Cardiac muscle cell (in vitro differentiated cells and primary cell): Measurements from ENCODE around the gene PDE10A. TPM values are rescaled to one million over a fixed set of nuclear protein-coding genes. Genes with fewer than 3 reads are reported as not detected.

Source experiments
- DNase-seq, 2 donors: peaks; one replicate each; pipeline versions ENCODE4 v3.0.0 to v3.0.0-alpha.2; 2010 to 2017; ENCODE audit warnings: low read depth in 1 of 2, low spot score in 1 of 2
- H3K27ac ChIP-seq: fragments of 200-600 bp; sonication (generic); 2 replicates; pipeline ENCODE4 v1.5.1; 2016
- H3K27me3 ChIP-seq: fragments of 200-600 bp; sonication (generic); 2 replicates; pipeline ENCODE4 v1.6.0; 2016; ENCODE audit warnings: control low read depth
- H3K36me3 ChIP-seq: fragments of 200-600 bp; sonication (generic); 2 replicates; pipeline ENCODE4 v1.5.1; 2016; ENCODE audit warnings: control low read depth
- H3K4me1 ChIP-seq: fragments of 200-600 bp; sonication (generic); 2 replicates; pipeline ENCODE4 v1.8.1; 2017; ENCODE audit warnings: low read depth, mild to moderate bottlenecking, mixed run types
- H3K4me3 ChIP-seq: fragments of 200-600 bp; sonication (generic); 2 replicates; pipeline ENCODE4 v1.5.1; 2016; ENCODE audit warnings: mild to moderate bottlenecking
- H3K9me3 ChIP-seq: fragments of 200-600 bp; sonication (generic); 2 replicates; pipeline ENCODE4 v1.5.1; 2017; ENCODE audit warnings: low read depth, mild to moderate bottlenecking, control low read depth
- CTCF ChIP-seq: IDR thresholded peaks from 2 replicates; pipeline ENCODE4 v1.5.1; 2012; ENCODE audit warnings: low read depth, mild to moderate bottlenecking, low read length
- polyA plus RNA-seq: library from polyadenylated mRNA; unstranded; fragments of >200 nt; fragmentation: Nextera tagmentation; extraction: Ambion mirVana; gene quantifications from 2 replicates; pipeline ENCODE4 v1.2.1, GENCODE V29; 2016
- total RNA-seq: library from RNA; depleted of rRNA; stranded (reverse); fragments of >200 nt; gene quantifications from 2 replicates; pipeline ENCODE4 v1.2.3, GENCODE V29; 2016

Gene PDE10A
- 3.0 and 5.4 TPM in 2 replicates for total RNA-seq
- polyA plus RNA-seq: 0.82 and 1.5 TPM in 2 replicates

- DNase-seq: peak; percentile 72 to 91
- H3K4me3 ChIP-seq: peak within 1 kb of the TSS; percentile 70
- peaks cover 93% of the 10 kb centered on the region for H3K27me3 ChIP-seq
- H3K36me3 ChIP-seq: no peaks in the 10 kb centered on the region
- TF ChIP-seq CTCF: no peak
- H3K27ac ChIP-seq: no peak within 1 kb of the TSS
- peaks cover 7% of the 10 kb centered on the region for H3K4me1 ChIP-seq
- no peaks in the 10 kb centered on the region for H3K9me3 ChIP-seq
These were observed at the start of gene PDE10A for GRCh38 chr6:165662749-165663376. Gene PDE10A (minus strand): TSS chr6:165663241. CDS start chr6:165662811, 430 bp downstream.

- Histone ChIP-seq H3K9me3 (no peaks in the 10 kb centered on the region), H3K27me3 (peaks cover 73% of the 10 kb centered on the region), H3K4me1 (no peaks in the 10 kb centered on the region), H3K27ac (no peak overlapping the region), H3K4me3 (peak overlapping the region; percentile 5), H3K36me3 (no peaks in the 10 kb centered on the region)
- TF ChIP-seq CTCF: no peak
- no peak for DNase-seq
These were observed 46.0 kb upstream of the PDE10A start for GRCh38 chr6:165708985-165709576.

- Histone ChIP-seq H3K36me3 (no peaks in the 10 kb centered on the region), H3K4me3 (no peak overlapping the region), H3K4me1 (no peaks in the 10 kb centered on the region), H3K27ac (no peak overlapping the region), H3K9me3 (no peaks in the 10 kb centered on the region), H3K27me3 (peaks cover 63% of the 10 kb centered on the region)
- DNase-seq: no peak
- TF ChIP-seq CTCF: no peak
These were observed 44.2 kb upstream of the PDE10A start for GRCh38 chr6:165707067-165707853.

GRCh38 chr6:165705941-165706340, 42.9 kb upstream of the PDE10A start:
- Histone ChIP-seq H3K36me3 (no peaks in the 10 kb centered on the region), H3K4me3 (no peak overlapping the region), H3K27ac (no peak overlapping the region), H3K27me3 (peaks cover 50% of the 10 kb centered on the region), H3K9me3 (no peaks in the 10 kb centered on the region), H3K4me1 (peaks cover 9% of the 10 kb centered on the region)
- DNase-seq: peak in 1 of 2 donors; percentile 31
- no peak for TF ChIP-seq CTCF

GRCh38 chr6:165704045-165704748, 41.2 kb upstream of the PDE10A start:
- H3K36me3 ChIP-seq: no peaks in the 10 kb centered on the region
- no peak overlapping the region for H3K4me3 ChIP-seq
- DNase-seq: peak in 1 of 2 donors; percentile 88
- H3K4me1 ChIP-seq: peaks cover 13% of the 10 kb centered on the region
- H3K27me3 ChIP-seq: peaks cover 32% of the 10 kb centered on the region
- no peak overlapping the region for H3K27ac ChIP-seq
- TF ChIP-seq CTCF: no peak
- H3K9me3 ChIP-seq: no peaks in the 10 kb centered on the region
